HG03457 (cell line): ENCODE data around the gene NAIP.
"Not testable (repeated sequence)": the region's sequence is repeated elsewhere in the genome, so short reads cannot be mapped to it uniquely, and the experiment has no call there.

ENCODE experiments used
- ATAC-seq: cut with Tn5 transposase; IDR thresholded peaks from one replicate; pipeline ENCODE4 v1.9.1; 2021; ENCODE audit warnings: moderate number of reproducible peaks; ENCODE audit not compliant: unreplicated experiment

NAIP gene

GRCh38 chr5:71025289-71025953 is at the start of gene NAIP:
TSS of gene NAIP (minus strand) at chr5:71025339. CDS start at chr5:71012915, 12,424 bp downstream.
- ATAC-seq = not testable (repeated sequence)

GRCh38 chr5:71067262-71067928 is 42.3 kb upstream of the NAIP start, which contains the start of gene GTF2H2:
TSS of gene GTF2H2 (minus strand) at chr5:71067676. CDS start at chr5:71062763, 4,913 bp downstream.
- ATAC-seq = peak; percentile 91

GRCh38 chr5:71061322-71061721 is 36.2 kb upstream of the NAIP start:
- not testable (repeated sequence) for ATAC-seq

GRCh38 chr5:71059426-71059825 is 34.3 kb upstream of the NAIP start:
- ATAC-seq = not testable (repeated sequence)

- not testable (repeated sequence) for ATAC-seq
Observed at GRCh38 chr5:71044808-71045207, 19.7 kb upstream of the NAIP start.

GRCh38 chr5:71044128-71044527 is 19.0 kb upstream of the NAIP start:
- not testable (repeated sequence) for ATAC-seq

- ATAC-seq = not testable (repeated sequence)
Observed at GRCh38 chr5:71031046-71031776, 6.1 kb upstream of the NAIP start.

- ATAC-seq = not testable (repeated sequence)
Observed at GRCh38 chr5:71020643-71021042, 4.5 kb downstream of the NAIP start.

- ATAC-seq = not testable (repeated sequence)
Observed at GRCh38 chr5:71018376-71019005, 6.6 kb downstream of the NAIP start.

- no peak for ATAC-seq
Observed at GRCh38 chr5:71014176-71014575, 11.0 kb downstream of the NAIP start.

- no peak for ATAC-seq
Observed at GRCh38 chr5:71013575-71013974, 11.6 kb downstream of the NAIP start.

GRCh38 chr5:71011194-71011792 is 13.8 kb downstream of the NAIP start:
- no peak for ATAC-seq

- not testable (repeated sequence) for ATAC-seq
Observed at GRCh38 chr5:71006983-71007382, 18.2 kb downstream of the NAIP start.

GRCh38 chr5:70984882-70985281 is 40.3 kb downstream of the NAIP start:
- ATAC-seq = not testable (repeated sequence)

GRCh38 chr5:70967220-70967619 is 57.9 kb downstream of the NAIP start:
- ATAC-seq = not testable (repeated sequence)

GRCh38 chr5:70964531-70964930 is 60.6 kb downstream of the NAIP start:
- not testable (repeated sequence) for ATAC-seq

- ATAC-seq = not testable (repeated sequence)
Observed at GRCh38 chr5:70953068-70953467, 72.1 kb downstream of the NAIP start.

- ATAC-seq = not testable (repeated sequence)
Observed at GRCh38 chr5:70932560-70932959, 92.6 kb downstream of the NAIP start.

- ATAC-seq = not testable (repeated sequence)
Observed at GRCh38 chr5:70931709-70932368, 93.3 kb downstream of the NAIP start.

- peak; percentile 26 for ATAC-seq
Observed at GRCh38 chr5:70925211-70925562, 100.0 kb downstream of the NAIP start.
